ENCODE measurements around the gene NPR3.

Gene NPR3

GRCh38 chr5:32710550-32711361, at the start of gene NPR3:
NPR3 (plus strand) TSS chr5:32711321; CDS start chr5:32711777, 456 bp downstream.
- no peak for DNase-seq

GRCh38 chr5:32664523-32664922, 46.6 kb upstream of the NPR3 start:
- no peak for DNase-seq

- DNase-seq, result no peak
These were observed 42.6 kb upstream of the NPR3 start for GRCh38 chr5:32668552-32668951.

GRCh38 chr5:32673272-32673671, 37.8 kb upstream of the NPR3 start:
- no peak for DNase-seq

GRCh38 chr5:32677023-32677422, 34.1 kb upstream of the NPR3 start:
- DNase-seq, result no peak

GRCh38 chr5:32678472-32678871, 32.6 kb upstream of the NPR3 start:
- no peak for DNase-seq

GRCh38 chr5:32679218-32679617, 31.9 kb upstream of the NPR3 start:
- no peak for DNase-seq

- DNase-seq, result no peak
These were observed 30.9 kb upstream of the NPR3 start for GRCh38 chr5:32680183-32680582.

GRCh38 chr5:32683125-32683524, 28.0 kb upstream of the NPR3 start:
- no peak for DNase-seq

GRCh38 chr5:32684260-32684659, 26.9 kb upstream of the NPR3 start:
- DNase-seq, result no peak

GRCh38 chr5:32686799-32687498, 24.2 kb upstream of the NPR3 start:
- no peak for DNase-seq

GRCh38 chr5:32687499-32687831, 23.7 kb upstream of the NPR3 start:
- DNase-seq, result no peak

- DNase-seq, result no peak
These were observed 21.0 kb upstream of the NPR3 start for GRCh38 chr5:32690153-32690552.

- DNase-seq, result no peak
These were observed 20.5 kb upstream of the NPR3 start for GRCh38 chr5:32690666-32691065.

GRCh38 chr5:32692036-32692746, 18.9 kb upstream of the NPR3 start:
- no peak for DNase-seq

- no peak for DNase-seq
These were observed 7.2 kb upstream of the NPR3 start for GRCh38 chr5:32703957-32704356.

- no peak for DNase-seq
These were observed 3.6 kb upstream of the NPR3 start for GRCh38 chr5:32707418-32707997.

GRCh38 chr5:32708949-32709348, 2.2 kb upstream of the NPR3 start:
- DNase-seq, result no peak

- no peak for DNase-seq
These were observed 1.2 kb upstream of the NPR3 start for GRCh38 chr5:32709750-32710549.

GRCh38 chr5:32711362-32711680, 200 bp downstream of the NPR3 start:
- DNase-seq, result no peak

- DNase-seq, result no peak
These were observed 760 bp downstream of the NPR3 start for GRCh38 chr5:32711681-32712480.
